MCF 10A (cell line): ENCODE results near the gene SBK2. TPM values are rescaled to one million over a fixed set of nuclear protein-coding genes. Genes with fewer than 3 reads are reported as not detected.

Experiments
- BruUV-seq: library from RNA; stranded (reverse); fragments of 400-500 nt; replicated peaks from 2 replicates; lab custom pipeline; 2021; lab: Mats Ljungman, UMichigan
- CTCF ChIA-PET: fragments of 300-600 bp; sonication (Branson Sonifier 250); formaldehyde crosslinking; extraction: SDS; loops from one replicate; lab custom pipeline; 2021; ENCODE audit warnings: antibody characterized with exemption, inconsistent platforms; lab: Yijun Ruan, JAX
- POLR2A ChIA-PET: fragments of 300-600, 350-650 bp; sonication (Branson Sonifier 250); formaldehyde crosslinking; extraction: SDS; loops from one replicate; lab custom pipeline; 2020; ENCODE audit warnings: antibody characterized with exemption, inconsistent platforms; lab: Yijun Ruan, JAX
- DNase-seq: peaks from one replicate; pipeline ENCODE4 v3.0.0-alpha.2; 2018; ENCODE audit not compliant: unreplicated experiment
- H3K27ac Mint-ChIP-seq: one replicate; pipeline ENCODE4 v1.8.0; 2022; ENCODE audit warnings: mild to moderate bottlenecking, low read depth, mixed read lengths; ENCODE audit not compliant: unreplicated experiment
- H3K27me3 Mint-ChIP-seq: one replicate; pipeline ENCODE4 v1.8.0; 2022; ENCODE audit warnings: mixed read lengths; ENCODE audit not compliant: insufficient read depth, unreplicated experiment
- H3K36me3 Mint-ChIP-seq: one replicate; pipeline ENCODE4 v1.8.0; 2022; ENCODE audit warnings: mild to moderate bottlenecking, moderate library complexity, mixed read lengths; ENCODE audit not compliant: insufficient read depth, unreplicated experiment
- H3K4me1 Mint-ChIP-seq: one replicate; pipeline ENCODE4 v1.8.0; 2022; ENCODE audit warnings: mixed read lengths; ENCODE audit not compliant: insufficient read depth, unreplicated experiment
- H3K4me3 Mint-ChIP-seq: one replicate; pipeline ENCODE4 v1.8.0; 2022; ENCODE audit warnings: mild to moderate bottlenecking, moderate library complexity, mixed read lengths; ENCODE audit not compliant: unreplicated experiment
- H3K9me3 Mint-ChIP-seq: one replicate; pipeline ENCODE4 v1.8.0; 2022; ENCODE audit warnings: mixed read lengths; ENCODE audit not compliant: unreplicated experiment
- CTCF ChIP-seq: fragments of 200-600 bp; IDR thresholded peaks from one replicate; pipeline ENCODE4 v1.8.0; 2022; ENCODE audit warnings: antibody characterized with exemption, mild to moderate bottlenecking; ENCODE audit not compliant: unreplicated experiment
- intact Hi-C: fragments of 100-400 bp; cut with micrococcal nuclease; formaldehyde crosslinking; loops from 2 replicates; pipeline ENCODE4 v1.14.1; 2022
- total RNA-seq: library from RNA; stranded (reverse); gene quantifications from 2 replicates; pipeline ENCODE4 v1.2.3, GENCODE V29; 2022

SBK2 gene
- total RNA-seq, 1 experiment from 2014 or later = not detected

GRCh38 chr19:55479451-55480230 lies 57.3 kb downstream of the SBK2 start:
- CTCF ChIA-PET = interaction anchor here (0.6 to 1.8 kb wide), 5 partner anchors 12 to 1017 kb away, joined by 3 to 9 read pairs (median 5); partner anchors contain the start of gene ZNF865
- Mint-ChIP-seq H3K27me3 (no peaks in the 10 kb centered on the region), H3K4me3 (no peak overlapping the region), H3K4me1 (peaks cover 33% of the 10 kb centered on the region), H3K27ac (no peak overlapping the region), H3K36me3 (no peaks in the 10 kb centered on the region), H3K9me3 (no peaks in the 10 kb centered on the region)
- DNase-seq = no peak
- BruUV-seq = no TSS peak
- no peak for TF ChIP-seq CTCF
- intact Hi-C loops = no loop called here
- POLR2A ChIA-PET = interaction anchor here (0.7 kb wide), 1 partner anchor 21 kb away, joined by 5 read pairs; no protein-coding TSS in a partner anchor

- H3K4me3 Mint-ChIP-seq = no peak overlapping the region
Measured at GRCh38 chr19:55479045-55479444, 57.9 kb downstream of the SBK2 start.

More at GRCh38 chr19:55479045-55479444, 57.9 kb downstream of the SBK2 start:
- ChIA-PET POLR2A (no interaction called here), CTCF (interaction anchor here (0.6 to 1.8 kb wide), 6 partner anchors 11 to 338 kb away, joined by 3 to 9 read pairs (median 4); partner anchors contain the start of gene ZNF865)
- intact Hi-C loops = no loop called here
- Mint-ChIP-seq H3K27me3 (no peaks in the 10 kb centered on the region), H3K4me1 (peaks cover 33% of the 10 kb centered on the region), H3K27ac (peak overlapping the region; percentile 75), H3K9me3 (no peaks in the 10 kb centered on the region), H3K36me3 (no peaks in the 10 kb centered on the region)
- no peak for DNase-seq
- no TSS peak for BruUV-seq
- TF ChIP-seq CTCF = no peak

Other genes starting within 250 kb of the SBK2 start
- not detected in 2 replicates for gene TMEM150B, start 211.8 kb downstream of the SBK2 start, total RNA-seq
- 12.9 and 16.8 TPM in 2 replicates for gene KMT5C, start 197.3 kb downstream of the SBK2 start, total RNA-seq
- gene COX6B2, start 182.4 kb downstream of the SBK2 start, total RNA-seq = 0.33 and 0.93 TPM in 2 replicates
- gene GARIN5B, start 173.9 kb downstream of the SBK2 start, total RNA-seq = not detected in 2 replicates
- 4.2 TPM in 2 replicates for gene IL11, start 166.7 kb downstream of the SBK2 start, total RNA-seq
- gene TMEM190, start 160.3 kb downstream of the SBK2 start, total RNA-seq = 0.58 and 0.59 TPM in 2 replicates
- gene TMEM238, start 152.8 kb downstream of the SBK2 start, total RNA-seq = 10.6 and 14.9 TPM in 2 replicates
- gene RPL28, start 151.2 kb downstream of the SBK2 start, total RNA-seq = 2,816 and 2,868 TPM in 2 replicates
- gene UBE2S, start 129.3 kb downstream of the SBK2 start, total RNA-seq = 331 and 345 TPM in 2 replicates
- not detected in 2 replicates for gene SHISA7, start 93.8 kb downstream of the SBK2 start, total RNA-seq
- 34.3 and 59.9 TPM in 2 replicates for gene ISOC2, start 75.5 kb downstream of the SBK2 start, total RNA-seq
- gene C19orf85, start 72.4 kb downstream of the SBK2 start, total RNA-seq = 0.23 and 0.32 TPM in 2 replicates
- 6.2 and 12.1 TPM in 2 replicates for gene ZNF628, start 60.5 kb downstream of the SBK2 start, total RNA-seq
- 16.6 and 22.8 TPM in 2 replicates for gene NAT14, start 51.9 kb downstream of the SBK2 start, total RNA-seq
- gene SSC5D, start 48.7 kb downstream of the SBK2 start, total RNA-seq = 0.33 and 0.59 TPM in 2 replicates
- not detected in 2 replicates for gene SBK3, start 8.4 kb upstream of the SBK2 start, total RNA-seq
- 11.6 and 12.6 TPM in 2 replicates for gene ZNF579, start 43.7 kb upstream of the SBK2 start, total RNA-seq
- gene FIZ1, start 62.4 kb upstream of the SBK2 start, total RNA-seq = 13.5 and 16.3 TPM in 2 replicates
- 15.7 and 17.6 TPM in 2 replicates for gene ZNF524, start 63.2 kb upstream of the SBK2 start, total RNA-seq
- 12.2 and 12.7 TPM in 2 replicates for gene ZNF865, start 68.5 kb upstream of the SBK2 start, total RNA-seq
- 2.7 and 3.1 TPM in 2 replicates for gene ZNF784, start 87.4 kb upstream of the SBK2 start, total RNA-seq
- 38.9 and 44.9 TPM in 2 replicates for gene ZNF580, start 103.9 kb upstream of the SBK2 start, total RNA-seq
- 22.3 and 25.7 TPM in 2 replicates for gene ZNF581, start 106.5 kb upstream of the SBK2 start, total RNA-seq
- 2.3 and 2.5 TPM in 2 replicates for gene CCDC106, start 111.1 kb upstream of the SBK2 start, total RNA-seq
- gene U2AF2, start 117.9 kb upstream of the SBK2 start, total RNA-seq = 220 and 280 TPM in 2 replicates
- 102 and 123 TPM in 2 replicates for gene EPN1, start 138.1 kb upstream of the SBK2 start, total RNA-seq
- gene NLRP9, start 201.3 kb upstream of the SBK2 start, total RNA-seq = not detected in 2 replicates
- not detected in 2 replicates for gene RFPL4A, start 222.0 kb upstream of the SBK2 start, total RNA-seq
- gene RFPL4AL1, start 232.0 kb upstream of the SBK2 start, total RNA-seq = not detected in 2 replicates